Adrenal gland (tissue), 12 donors: Measurements from ENCODE around the gene TPPP3. TPM values are rescaled to one million over a fixed set of nuclear protein-coding genes. Genes with fewer than 3 reads are reported as not detected.

Experiments
- DNase-seq, 7 donors: peaks; one replicate each; pipeline ENCODE4 v3.0.0-alpha.2; 2019 to 2020
- H3K27ac ChIP-seq, 5 donors: fragments of 200-600 bp; sonication (generic) in 4 of 5; 1 replicate in 3 of 5; 2 replicates in 2 of 5; pipeline versions ENCODE4 v1.5.1 to v1.8.0; 2016 to 2020; ENCODE audit warnings: mild to moderate bottlenecking in 1 of 5
- H3K27me3 ChIP-seq: fragments of 200-600 bp; 2 replicates; pipeline ENCODE4 v1.8.0; 2021
- H3K36me3 ChIP-seq, 2 donors: fragments of 200-600 bp; replicated peaks in 1 of 2; 1 replicate in 1 of 2; 2 replicates in 1 of 2; pipeline versions ENCODE4 v1.5.1 to v1.8.0; 2018 to 2022
- H3K4me1 ChIP-seq, 2 donors: fragments of 200-600 bp; replicated peaks in 1 of 2; 1 replicate in 1 of 2; 2 replicates in 1 of 2; pipeline versions ENCODE4 v1.5.1 to v1.8.0; 2018 to 2021
- H3K4me3 ChIP-seq, 4 donors: fragments of 200-600 bp; sonication (generic) in 3 of 4; one replicate each; pipeline ENCODE4 v1.5.1; 2016 to 2018
- H3K9me3 ChIP-seq, 3 donors: fragments of 200-600 bp; sonication (generic) in 1 of 3; replicated peaks in 1 of 3; 1 replicate in 2 of 3; 2 replicates in 1 of 3; pipeline versions ENCODE4 v1.5.1 to v1.8.0; 2016 to 2021
- CTCF ChIP-seq, 6 experiments: fragments of 450-650 bp in 4 of 6; fragments of 200-600 bp in 2 of 6; sonication (generic) in 1 of 6; IDR thresholded peaks; 1 replicate in 5 of 6; 2 replicates in 1 of 6; pipeline versions ENCODE4 v1.5.1 to v1.8.0; 2016 to 2021; ENCODE audit warnings: antibody characterized with exemption in 6 of 6, mild to moderate bottlenecking in 2 of 6, moderate library complexity in 1 of 6
- POLR2A ChIP-seq, 2 donors: fragments of 450-650 bp; IDR thresholded peaks; one replicate each; pipeline ENCODE4 v1.6.1; 2017; ENCODE audit warnings: antibody characterized with exemption in 2 of 2, mild to moderate bottlenecking in 2 of 2, moderate library complexity in 1 of 2
- WGBS, 4 donors: extraction: QIAGEN DNeasy Blood & Tissue Kit in 2 of 4; methylation state at CpG; one replicate each; pipeline versions ENCODE4 v1.1.5 to v1.1.7; 2013 to 2017; 5-methylcytosine and 5-hydroxymethylcytosine counted together
- intact Hi-C, 2 donors: fragments of 100-400 bp; cut with DNase I; formaldehyde crosslinking; loops; one replicate each; pipeline versions ENCODE4 v1.14.1 to v1.15.0; 2022 to 2023
- polyA plus RNA-seq, 3 donors: library from polyadenylated mRNA; stranded (reverse); fragments of 200-250 nt in 2 of 3; fragments of 350-450 nt in 1 of 3; fragmentation: Illumina TruSeq in 1 of 3; extraction: RNeasy Lipid Tissue Mini Kit (QIAGEN cat#74804) in 1 of 3; gene quantifications; one replicate each; pipeline ENCODE4 v1.2.3, GENCODE V29; 2013 to 2014
- total RNA-seq, 9 donors: library from RNA; depleted of rRNA in 4 of 9; stranded (reverse); fragments of >200 nt in 4 of 9; fragments of 120-200 nt in 1 of 9; fragmentation: NEBNext Ultra II Directional in 1 of 9; extraction: Animal tissue kit (Norgen Biotek cat#: 25700) in 1 of 9; gene quantifications; one replicate each; pipeline versions ENCODE4 v1.1.0 to v1.2.4, GENCODE V29; 2013 to 2023
- donor health status: healthy with polysubstance abuse.
- donor health status: Bipolar disorder and iron deficiency.
- donor health status: DM: yes; HTN: yes; CAD: no.
- donor health status: DM: no; HTN: no; CAD: no.
- donor health status: DM: no; HTN: no; CAD: no.
- donor health status: DM: yes; HTN: yes; CAD: no.

Gene TPPP3
- total and polyA plus RNA-seq, 12 donors = 1.1 to 22.7 (median 7.5) TPM; not detected in 1

GRCh38 chr16:67398546-67399217, 5.4 kb upstream of the TPPP3 start:
- DNase-seq = no peak
- Histone ChIP-seq H3K27ac (no peak overlapping the region), H3K36me3 (no peaks in the 10 kb centered on the region), H3K27me3 (peaks cover 8% of the 10 kb centered on the region), H3K4me3 (no peak overlapping the region), H3K9me3 (no peaks in the 10 kb centered on the region), H3K4me1 (peaks cover 4 to 30% of the 10 kb centered on the region in 2 donors)
- 84 to 95% (median 91%) methylated on average over 14 to 19 of the region's 19 CpGs for WGBS, 4 donors
- TF ChIP-seq CTCF (IDR thresholded peaks at IDR 0.05) (no peak), POLR2A (IDR thresholded peaks at IDR 0.05) (no peak)
- intact Hi-C loops = no loop called here

GRCh38 chr16:67397812-67398545, 4.7 kb upstream of the TPPP3 start:
- WGBS, 4 donors = 81 to 85% (median 83%) methylated on average over 13 to 22 of the region's 22 CpGs
- TF ChIP-seq POLR2A (IDR thresholded peaks at IDR 0.05) = no peak
- TF ChIP-seq CTCF (IDR thresholded peaks at IDR 0.05) = no peak
- Histone ChIP-seq H3K4me1 (peaks cover 11 to 37% of the 10 kb centered on the region in 2 donors), H3K27ac (no peak overlapping the region), H3K4me3 (no peak overlapping the region), H3K9me3 (no peaks in the 10 kb centered on the region), H3K36me3 (no peaks in the 10 kb centered on the region), H3K27me3 (peaks cover 8% of the 10 kb centered on the region)
- intact Hi-C loops = no loop called here
- DNase-seq = no peak

- Histone ChIP-seq H3K4me3 (no peak overlapping the region), H3K36me3 (no peaks in the 10 kb centered on the region), H3K4me1 (peaks cover 14 to 41% of the 10 kb centered on the region in 2 donors), H3K27ac (peak overlapping the region in 1 of 5 donors; percentile 1), H3K9me3 (no peaks in the 10 kb centered on the region), H3K27me3 (peaks cover 8% of the 10 kb centered on the region)
- no peak for DNase-seq
- WGBS, 4 donors = 63 to 73% (median 67%) methylated on average over 4 to 15 of the region's 15 CpGs
- TF ChIP-seq CTCF (IDR thresholded peaks at IDR 0.05) = no peak
- TF ChIP-seq POLR2A (IDR thresholded peaks at IDR 0.05) = no peak
- intact Hi-C loops = no loop called here
These were observed 3.9 kb upstream of the TPPP3 start for GRCh38 chr16:67397036-67397801.
